Endothelial cell of umbilical vein (primary cell): ENCODE measurements around the gene NQO2. TPM values are rescaled to one million over a fixed set of nuclear protein-coding genes. Genes with fewer than 3 reads are reported as not detected.

Experiments
- BruUV-seq: library from RNA; stranded (reverse); fragments of 400-500 nt; replicated peaks from 2 replicates; lab custom pipeline; 2021; lab: Mats Ljungman, UMichigan
- CTCF ChIA-PET: fragments of 300-600, 350-600 bp; sonication (Branson Sonifier 250); formaldehyde crosslinking; loops from one replicate; lab custom pipeline; 2021; ENCODE audit warnings: antibody characterized with exemption, inconsistent platforms; lab: Charles Lee
- POLR2A ChIA-PET: fragments of 300-600, 350-600 bp; sonication (Branson Sonifier 250); formaldehyde crosslinking; loops from one replicate; lab custom pipeline; 2021; ENCODE audit warnings: antibody characterized with exemption, inconsistent platforms; lab: Charles Lee
- DNase-seq: peaks from one replicate; pipeline ENCODE4 v3.0.0-alpha.2; 2011; ENCODE audit warnings: low read depth, low spot score
- FAIRE-seq: peaks from 2 replicates; lab custom pipeline; 2011; peaks lifted over from hg19 to GRCh38; lab: Jason Lieb, UNC
- H2AFZ ChIP-seq: 2 replicates; pipeline ENCODE4 v1.6.0; 2012; ENCODE audit warnings: low read depth, low read length, control low read depth, inconsistent platforms
- H3K27ac ChIP-seq: 2 replicates; pipeline ENCODE4 v1.5.1; 2011; ENCODE audit warnings: low read depth, mild to moderate bottlenecking, control low read depth, low read length, moderate library complexity; ENCODE audit not compliant: insufficient read depth
- H3K27me3 ChIP-seq, 2 experiments: 2 replicates each; pipeline versions ENCODE4 v1.6.0 to v1.6.1; 2011; ENCODE audit warnings: low read length in 2 of 2, mixed read lengths in 1 of 2; ENCODE audit not compliant: control insufficient read depth in 2 of 2, insufficient read depth in 2 of 2
- H3K36me3 ChIP-seq, 2 experiments: 2 replicates in 1 of 2; 3 replicates in 1 of 2; pipeline ENCODE4 v1.5.1; 2011; ENCODE audit warnings: low read length in 2 of 2, mild to moderate bottlenecking in 1 of 2, moderate library complexity in 1 of 2; ENCODE audit not compliant: control insufficient read depth in 2 of 2, insufficient read depth in 2 of 2; ENCODE audit errors: extremely low read depth in 1 of 2
- H3K4me1 ChIP-seq: 3 replicates; pipeline ENCODE4 v1.5.1; 2011; ENCODE audit warnings: mild to moderate bottlenecking, low read length; ENCODE audit not compliant: control insufficient read depth, insufficient read depth; ENCODE audit errors: extremely low read depth
- H3K4me2 ChIP-seq: 2 replicates; pipeline ENCODE4 v1.6.1; 2011; ENCODE audit warnings: low read length, control low read depth, mixed read lengths; ENCODE audit not compliant: insufficient read depth
- H3K4me3 ChIP-seq, 3 experiments: fragments of 200-600 bp in 1 of 3; sonication (generic), shearing (Covaris generic) in 1 of 3; replicated peaks in 1 of 3; 2 replicates each; pipeline ENCODE4 v1.5.1; 2011 to 2016; ENCODE audit warnings: control low read depth in 3 of 3, low read length in 3 of 3, mild to moderate bottlenecking in 2 of 3, inconsistent platforms in 1 of 3, low read depth in 1 of 3, moderate library complexity in 1 of 3; ENCODE audit not compliant: insufficient read depth in 1 of 3
- H3K79me2 ChIP-seq: 2 replicates; pipeline ENCODE4 v1.6.0; 2012; ENCODE audit warnings: low read length, inconsistent platforms; ENCODE audit not compliant: control insufficient read depth, insufficient read depth
- H3K9ac ChIP-seq: replicated peaks from 2 replicates; pipeline ENCODE3; 2011; ENCODE audit warnings: low read length, control low read depth; ENCODE audit not compliant: insufficient read depth; ENCODE audit errors: extremely low read depth
- H3K9me1 ChIP-seq: replicated peaks from 3 replicates; pipeline ENCODE4 v1.6.0; 2011; ENCODE audit warnings: mild to moderate bottlenecking, low read length; ENCODE audit not compliant: control insufficient read depth, insufficient read depth; ENCODE audit errors: extremely low read depth
- H3K9me3 ChIP-seq: replicated peaks from 2 replicates; pipeline ENCODE4 v1.5.1; 2012; ENCODE audit warnings: low read length, inconsistent platforms; ENCODE audit not compliant: control insufficient read depth, insufficient read depth
- H4K20me1 ChIP-seq: replicated peaks from 2 replicates; pipeline ENCODE3; 2011; ENCODE audit warnings: mild to moderate bottlenecking, low read length; ENCODE audit not compliant: control insufficient read depth, insufficient read depth; ENCODE audit errors: extremely low read depth
- EZH2 ChIP-seq: IDR thresholded peaks from 2 replicates; pipeline ENCODE4 v1.6.1; 2012; ENCODE audit warnings: borderline replicate concordance, low read depth, mild to moderate bottlenecking, moderate library complexity, low read length, inconsistent platforms; ENCODE audit not compliant: severe bottlenecking
- FOS ChIP-seq: IDR thresholded peaks from 2 replicates; pipeline ENCODE4 v1.6.1; 2011; ENCODE audit warnings: mild to moderate bottlenecking, low read length, moderate library complexity, borderline replicate concordance; ENCODE audit not compliant: insufficient read depth
- GATA2 ChIP-seq: IDR thresholded peaks from 2 replicates; pipeline ENCODE4 v1.7.0; 2011; ENCODE audit warnings: low read depth, mild to moderate bottlenecking, moderate library complexity, mixed read lengths, low read length; ENCODE audit not compliant: insufficient read length, insufficient read depth
- JUN ChIP-seq: IDR thresholded peaks from 2 replicates; pipeline ENCODE4 v1.6.1; 2011; ENCODE audit warnings: borderline replicate concordance, low read depth; ENCODE audit not compliant: insufficient read length, insufficient read depth
- MAX ChIP-seq: IDR thresholded peaks from 2 replicates; pipeline ENCODE4 v1.6.1; 2011; ENCODE audit not compliant: insufficient read depth, insufficient read length
- MYC ChIP-seq: IDR thresholded peaks from one replicate; pipeline ENCODE4 v1.6.1; 2011; ENCODE audit warnings: mild to moderate bottlenecking, low read depth, low read length
- POLR2A ChIP-seq: IDR thresholded peaks from 2 replicates; pipeline ENCODE4 v1.6.1; 2012; ENCODE audit warnings: low read depth, mild to moderate bottlenecking, control low read depth, low read length
- POLR2AphosphoS5 ChIP-seq: IDR thresholded peaks from 2 replicates; pipeline ENCODE4 v1.6.1; 2012; ENCODE audit warnings: low read depth, mild to moderate bottlenecking, control low read depth, low read length, moderate library complexity; ENCODE audit not compliant: insufficient read depth
- dilution Hi-C: fragments of 300-500 bp; cut with MboI; formaldehyde crosslinking; loops from one replicate; pipeline ENCODE4 v1.15.0; 2019; ENCODE audit warnings: low sequenced_read_pairs; ENCODE audit not compliant: extremely low pct_ligation_motif_present
- intact Hi-C: fragments of 100-400 bp; cut with micrococcal nuclease; formaldehyde crosslinking; loops from one replicate; pipeline ENCODE4 v1.10.0; 2022
- polyA plus RNA-seq, 4 experiments: library from polyadenylated mRNA; depleted of rRNA in 3 of 4; stranded (reverse) in 3 of 4; unstranded in 1 of 4; fragments of >200 nt; gene quantifications; 2 replicates each; pipeline versions ENCODE4 v1.2.1 to v1.2.3, GENCODE V29; 2011 to 2012; ENCODE audit warnings: missing spikeins in 1 of 4
- total RNA-seq: library from RNA; stranded (reverse); gene quantifications from 2 replicates; pipeline ENCODE4 v1.2.3, GENCODE V29; 2021
- TF ChIP-seq, protein P1 (sequence below), 2 donors: IDR thresholded peaks; 1 replicate in 1 of 2; 2 replicates in 1 of 2; pipeline ENCODE4 v1.5.1; 2011; ENCODE audit warnings: low read length in 2 of 2, mild to moderate bottlenecking in 2 of 2, moderate library complexity in 2 of 2, control low read depth in 1 of 2, inconsistent platforms in 1 of 2, low read depth in 1 of 2; ENCODE audit not compliant: insufficient read depth in 1 of 2; ENCODE audit errors: extremely low read depth in 1 of 2

NQO2 gene
- total and polyA plus RNA-seq, 2 donors (not counting 3 experiments of a cell fraction or from before 2014, with no cell fraction given), result 27.6 to 48.0 TPM

GRCh38 chr6:3022765-3023662 is 23.3 kb downstream of the NQO2 start:
- Histone ChIP-seq H2AFZ (peak overlapping the region; percentile 85), H3K27me3 (no peaks in the 10 kb centered on the region), H3K4me1 (peaks cover 19% of the 10 kb centered on the region), H3K4me2 (peak overlapping the region; percentile 52), H4K20me1 (no peaks in the 10 kb centered on the region), H3K4me3 (peak overlapping the region in 1 of 3 experiments; percentile 33), H3K9me3 (no peaks in the 10 kb centered on the region), H3K79me2 (no peaks in the 10 kb centered on the region), H3K36me3 (no peaks in the 10 kb centered on the region), H3K9ac (no peak overlapping the region), H3K27ac (peak overlapping the region; percentile 78), H3K9me1 (no peaks in the 10 kb centered on the region)
- ChIA-PET POLR2A (no interaction called here), CTCF (interaction anchor here (1.5 kb wide), 1 partner anchor 22 kb away, joined by 12 read pairs; no protein-coding TSS in a partner anchor)
- no peak for DNase-seq
- dilution Hi-C loops (no loop called here), intact Hi-C loops (loop anchor here (1.0 kb wide), 2 partner anchors 24 to 30 kb away; partner anchors contain the start of gene NQO2)
- TF ChIP-seq GATA2 (no peak), POLR2AphosphoS5 (no peak), EZH2 (no peak), MYC (no peak), FOS (no peak), MAX (no peak), JUN (no peak), POLR2A (no peak)
- TF ChIP-seq, protein P1, sequence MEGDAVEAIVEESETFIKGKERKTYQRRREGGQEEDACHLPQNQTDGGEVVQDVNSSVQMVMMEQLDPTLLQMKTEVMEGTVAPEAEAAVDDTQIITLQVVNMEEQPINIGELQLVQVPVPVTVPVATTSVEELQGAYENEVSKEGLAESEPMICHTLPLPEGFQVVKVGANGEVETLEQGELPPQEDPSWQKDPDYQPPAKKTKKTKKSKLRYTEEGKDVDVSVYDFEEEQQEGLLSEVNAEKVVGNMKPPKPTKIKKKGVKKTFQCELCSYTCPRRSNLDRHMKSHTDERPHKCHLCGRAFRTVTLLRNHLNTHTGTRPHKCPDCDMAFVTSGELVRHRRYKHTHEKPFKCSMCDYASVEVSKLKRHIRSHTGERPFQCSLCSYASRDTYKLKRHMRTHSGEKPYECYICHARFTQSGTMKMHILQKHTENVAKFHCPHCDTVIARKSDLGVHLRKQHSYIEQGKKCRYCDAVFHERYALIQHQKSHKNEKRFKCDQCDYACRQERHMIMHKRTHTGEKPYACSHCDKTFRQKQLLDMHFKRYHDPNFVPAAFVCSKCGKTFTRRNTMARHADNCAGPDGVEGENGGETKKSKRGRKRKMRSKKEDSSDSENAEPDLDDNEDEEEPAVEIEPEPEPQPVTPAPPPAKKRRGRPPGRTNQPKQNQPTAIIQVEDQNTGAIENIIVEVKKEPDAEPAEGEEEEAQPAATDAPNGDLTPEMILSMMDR (IDR thresholded peaks at IDR 0.05; ENCODE audit: extremely low read depth in 1 of 2, insufficient read depth in 1 of 2, low read depth in 1 of 2, low read length in 2 of 2), result no peak
- no TSS peak for BruUV-seq
- peak; percentile 26 for FAIRE-seq
